C4-2B (cell line): ENCODE data around the gene MAD2L2.

Source experiments
- H3K27ac ChIP-seq: fragments of 450-650 bp; 2 replicates; pipeline ENCODE4 v1.5.1; 2017
- ZFX ChIP-seq: fragments of 450-650 bp; IDR thresholded peaks from 2 replicates; pipeline ENCODE4 v1.6.1; 2017
- TF ChIP-seq, protein P1 (sequence below): fragments of 450-650 bp; conservative IDR thresholded peaks from 2 replicates; pipeline ENCODE4 v1.5.1; 2017; ENCODE audit warnings: mild to moderate bottlenecking

The MAD2L2 gene

DNA sequence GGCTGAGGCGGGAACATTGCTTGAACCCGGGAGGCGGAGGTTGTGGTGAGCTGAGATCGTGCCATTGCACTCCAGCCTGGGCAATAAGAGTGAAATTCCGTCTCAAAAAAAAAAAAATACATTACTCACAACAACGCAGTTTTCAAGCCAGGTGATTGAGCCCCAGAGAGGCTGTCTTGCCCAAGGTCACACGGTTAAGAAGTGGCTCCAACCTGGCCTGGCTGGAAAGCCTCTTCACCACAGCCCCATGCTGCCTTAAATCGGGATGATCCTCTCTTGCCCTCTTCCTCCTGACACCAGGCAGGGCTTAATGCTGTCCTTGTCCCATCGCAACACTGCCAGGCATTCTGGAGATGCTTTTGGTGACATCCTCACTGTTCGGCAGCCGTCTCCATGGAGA lies 32.1 kb upstream of the MAD2L2 start:
- no peak overlapping the region for H3K27ac ChIP-seq
- TF ChIP-seq, protein P1, sequence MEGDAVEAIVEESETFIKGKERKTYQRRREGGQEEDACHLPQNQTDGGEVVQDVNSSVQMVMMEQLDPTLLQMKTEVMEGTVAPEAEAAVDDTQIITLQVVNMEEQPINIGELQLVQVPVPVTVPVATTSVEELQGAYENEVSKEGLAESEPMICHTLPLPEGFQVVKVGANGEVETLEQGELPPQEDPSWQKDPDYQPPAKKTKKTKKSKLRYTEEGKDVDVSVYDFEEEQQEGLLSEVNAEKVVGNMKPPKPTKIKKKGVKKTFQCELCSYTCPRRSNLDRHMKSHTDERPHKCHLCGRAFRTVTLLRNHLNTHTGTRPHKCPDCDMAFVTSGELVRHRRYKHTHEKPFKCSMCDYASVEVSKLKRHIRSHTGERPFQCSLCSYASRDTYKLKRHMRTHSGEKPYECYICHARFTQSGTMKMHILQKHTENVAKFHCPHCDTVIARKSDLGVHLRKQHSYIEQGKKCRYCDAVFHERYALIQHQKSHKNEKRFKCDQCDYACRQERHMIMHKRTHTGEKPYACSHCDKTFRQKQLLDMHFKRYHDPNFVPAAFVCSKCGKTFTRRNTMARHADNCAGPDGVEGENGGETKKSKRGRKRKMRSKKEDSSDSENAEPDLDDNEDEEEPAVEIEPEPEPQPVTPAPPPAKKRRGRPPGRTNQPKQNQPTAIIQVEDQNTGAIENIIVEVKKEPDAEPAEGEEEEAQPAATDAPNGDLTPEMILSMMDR = no peak
- no peak for TF ChIP-seq ZFX

DNA sequence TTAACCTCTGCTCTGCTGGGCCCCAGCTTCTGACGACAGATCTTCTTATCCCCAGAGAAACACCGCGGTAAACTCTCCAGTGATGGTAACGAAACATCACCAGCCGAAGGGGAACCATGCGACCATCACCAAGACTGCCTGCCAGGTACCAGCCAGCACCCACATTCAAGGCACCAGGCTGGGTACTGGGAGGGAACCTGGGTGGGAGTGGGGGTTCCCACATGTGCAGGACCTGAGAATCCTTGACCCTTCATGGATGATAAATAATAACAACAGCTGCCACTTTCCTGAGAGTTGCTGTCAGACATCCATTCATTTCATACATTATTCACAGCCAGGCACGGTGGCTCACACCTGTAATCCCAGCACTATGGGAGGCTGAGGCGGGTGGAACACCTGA lies 31.3 kb upstream of the MAD2L2 start:
- no peak for TF ChIP-seq ZFX
- TF ChIP-seq, protein P1 = no peak
- no peak overlapping the region for H3K27ac ChIP-seq

DNA sequence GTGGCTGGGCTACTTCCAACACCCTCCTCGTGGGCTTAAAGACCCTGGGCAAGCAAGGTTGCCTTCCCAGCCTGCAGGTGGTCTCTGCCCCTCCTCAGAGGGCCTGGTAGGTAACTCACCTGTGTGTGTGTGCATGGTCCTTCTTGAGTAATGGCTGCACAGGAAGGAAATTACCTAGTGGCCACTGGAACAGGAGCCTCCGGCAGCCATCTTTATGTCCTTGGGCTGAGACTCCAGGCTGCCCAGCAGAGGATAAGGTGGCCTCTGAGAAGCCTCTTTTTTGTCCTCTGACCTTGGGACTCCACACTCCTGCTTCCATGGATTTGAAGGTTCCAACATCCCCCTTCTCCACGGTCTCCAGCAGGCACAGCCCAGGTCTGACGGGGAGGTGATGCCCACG lies 30.5 kb upstream of the MAD2L2 start:
- H3K27ac ChIP-seq = no peak overlapping the region
- TF ChIP-seq, protein P1 = no peak
- no peak for TF ChIP-seq ZFX

DNA sequence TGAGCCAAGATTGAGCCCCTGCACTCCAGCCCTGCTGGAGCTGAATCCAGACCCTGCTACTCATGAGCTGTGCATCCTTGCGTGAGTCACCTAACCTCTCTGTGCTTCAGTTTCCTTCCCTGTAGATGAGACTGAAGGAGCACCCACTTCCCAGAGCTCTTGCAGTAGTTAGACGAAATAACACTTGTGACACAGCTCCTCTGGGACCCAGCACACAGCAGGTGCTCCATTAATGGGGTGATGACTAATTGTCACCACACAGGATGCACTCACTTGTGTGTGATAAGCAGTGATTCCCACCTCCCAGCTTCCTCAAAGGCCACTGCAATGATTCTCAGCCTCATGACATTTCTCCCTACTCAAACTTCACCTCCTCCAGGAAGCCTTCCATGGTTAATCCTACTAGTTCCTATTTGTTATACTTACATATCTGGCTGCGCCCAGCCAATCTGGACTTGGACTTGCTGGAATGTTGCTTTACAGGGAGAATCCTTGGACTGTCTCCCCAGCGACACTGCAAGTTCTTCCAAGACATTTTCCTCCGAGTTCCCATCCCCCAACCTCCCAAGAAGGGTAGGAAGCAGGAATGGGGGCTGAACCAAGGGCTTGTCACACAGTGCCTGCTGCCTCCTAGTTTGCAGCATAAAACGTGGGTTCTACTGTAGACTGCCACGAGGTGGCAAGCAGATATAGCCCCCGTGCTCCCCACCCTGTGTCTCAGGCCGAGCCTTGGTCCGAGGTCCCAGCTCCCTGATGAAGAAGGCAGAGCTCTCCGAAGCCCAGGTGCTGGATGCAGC lies 27.8 kb upstream of the MAD2L2 start:
- no peak for TF ChIP-seq ZFX
- TF ChIP-seq, protein P1 = no peak
- H3K27ac ChIP-seq = no peak overlapping the region

DNA sequence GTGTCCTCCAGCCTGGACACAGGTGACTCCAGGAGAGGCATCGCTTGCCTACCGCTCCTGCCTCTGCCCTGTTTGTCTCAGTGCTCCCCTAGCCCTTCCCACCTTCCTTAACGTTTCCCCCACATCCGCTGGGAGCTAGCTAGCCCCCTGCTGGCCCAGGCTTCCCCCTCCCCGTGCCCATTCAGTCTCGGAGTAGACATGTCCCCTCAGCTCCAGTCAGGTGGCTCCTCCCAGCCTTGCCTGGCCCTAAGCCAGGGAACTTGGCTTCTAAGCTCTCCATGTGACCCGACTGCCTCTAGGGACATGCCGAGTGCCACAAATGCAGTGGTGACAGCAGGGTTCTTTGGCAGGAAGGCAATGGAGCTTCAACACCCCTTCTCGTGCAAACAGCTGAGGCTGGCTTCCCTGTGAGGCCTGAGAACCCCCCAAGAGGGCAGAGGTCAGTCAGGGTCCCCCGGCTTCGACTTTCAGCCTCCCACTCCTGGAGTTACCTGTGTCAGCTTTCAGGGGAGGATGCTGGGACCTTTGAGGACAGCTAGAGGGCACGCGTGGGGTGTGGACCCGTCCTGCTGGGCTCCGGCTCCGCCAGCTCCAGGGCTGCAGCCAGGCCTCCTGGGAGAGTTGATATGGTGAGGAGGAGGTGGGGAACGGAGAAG lies 26.8 kb upstream of the MAD2L2 start:
- TF ChIP-seq, protein P1 = no peak
- no peak for TF ChIP-seq ZFX
- H3K27ac ChIP-seq = no peak overlapping the region

DNA sequence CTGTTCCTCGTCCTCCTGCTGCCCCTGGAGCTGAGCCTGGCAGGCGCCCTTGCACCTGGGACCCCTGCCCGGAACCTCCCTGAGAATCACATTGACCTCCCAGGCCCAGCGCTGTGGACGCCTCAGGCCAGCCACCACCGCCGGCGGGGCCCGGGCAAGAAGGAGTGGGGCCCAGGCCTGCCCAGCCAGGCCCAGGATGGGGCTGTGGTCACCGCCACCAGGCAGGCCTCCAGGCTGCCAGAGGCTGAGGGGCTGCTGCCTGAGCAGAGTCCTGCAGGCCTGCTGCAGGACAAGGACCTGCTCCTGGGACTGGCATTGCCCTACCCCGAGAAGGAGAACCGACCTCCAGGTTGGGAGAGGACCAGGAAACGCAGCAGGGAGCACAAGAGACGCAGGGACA lies 25.3 kb upstream of the MAD2L2 start:
- no peak overlapping the region for H3K27ac ChIP-seq
- TF ChIP-seq ZFX = no peak
- TF ChIP-seq, protein P1 = no peak

DNA sequence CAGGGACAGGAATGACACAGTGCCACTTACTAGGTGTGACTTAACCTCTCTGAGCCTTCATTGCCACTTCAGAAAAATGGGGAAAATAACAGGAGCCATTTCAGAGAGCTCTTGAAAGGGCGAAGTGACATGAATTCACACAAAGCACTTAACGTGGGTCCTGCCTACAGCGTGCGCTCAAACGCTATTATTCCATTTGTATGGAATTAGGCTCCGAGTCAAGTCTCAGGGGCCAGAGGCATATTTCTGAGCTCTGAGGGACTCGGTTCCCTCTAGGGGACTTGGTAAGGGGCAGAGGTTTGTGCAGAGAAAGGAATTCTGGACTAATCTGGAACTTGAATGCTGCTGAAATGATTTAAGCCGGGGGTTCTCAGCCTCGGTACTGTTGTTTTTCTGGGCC lies 24.6 kb upstream of the MAD2L2 start:
- H3K27ac ChIP-seq = no peak overlapping the region
- TF ChIP-seq, protein P1 = no peak
- TF ChIP-seq ZFX = no peak
